HepG2 (cell line): Measurements from ENCODE around the gene IQSEC1. TPM values are rescaled to one million over a fixed set of nuclear protein-coding genes. Genes with fewer than 3 reads are reported as not detected.

Experiments used
- FOXK1 ChIP-seq: sonication (generic); formaldehyde crosslinking; IDR thresholded peaks from 2 replicates; pipeline ENCODE4 v1.4.0; 2020; ENCODE audit warnings: low read depth, missing genetic modification reagents, borderline replicate concordance
- FOXM1 ChIP-seq: sonication (generic); formaldehyde crosslinking; IDR thresholded peaks from 2 replicates; pipeline ENCODE4 v1.5.0; 2020; ENCODE audit warnings: missing genetic modification reagents
- HNF4G ChIP-seq, 2 experiments: sonication (generic) in 1 of 2; formaldehyde crosslinking in 1 of 2; IDR thresholded peaks; 2 replicates each; pipeline versions ENCODE4 v1.4.0 to v1.6.1; 2011 to 2020; ENCODE audit warnings: borderline replicate concordance in 2 of 2, low read depth in 2 of 2, mild to moderate bottlenecking in 2 of 2, low read length in 1 of 2, missing genetic modification reagents in 1 of 2, moderate library complexity in 1 of 2
- KDM1A ChIP-seq: IDR thresholded peaks from 2 replicates; pipeline ENCODE4 v1.6.1; 2016; ENCODE audit warnings: missing compliant biosample characterization
- KDM3A ChIP-seq: IDR thresholded peaks from 2 replicates; pipeline ENCODE4 v1.6.1; 2018; ENCODE audit warnings: low read depth, missing compliant biosample characterization
- SRSF1 ChIP-seq: fragments of 200-400 bp; formaldehyde crosslinking; optimal IDR thresholded peaks from 2 replicates; pipeline ENCODE3; 2017; ENCODE audit warnings: mild to moderate bottlenecking, low read depth, low read length, moderate library complexity
- TP53 ChIP-seq: sonication (generic); formaldehyde crosslinking; conservative IDR thresholded peaks from 2 replicates; pipeline ENCODE4 v1.4.0; 2020; ENCODE audit warnings: missing genetic modification reagents
- ZIK1 ChIP-seq: sonication (generic); formaldehyde crosslinking; IDR thresholded peaks from 2 replicates; pipeline ENCODE4 v1.5.0; 2020; ENCODE audit warnings: mild to moderate bottlenecking, low read depth, missing genetic modification reagents, borderline replicate concordance
- ZNF205 ChIP-seq: IDR thresholded peaks from 2 replicates; pipeline ENCODE4 v1.6.1; 2018; ENCODE audit warnings: missing biosample characterization, missing genetic modification reagents
- ZNF274 ChIP-seq: sonication (generic); formaldehyde crosslinking; IDR thresholded peaks from 2 replicates; pipeline ENCODE4 v1.5.1; 2020; ENCODE audit warnings: mild to moderate bottlenecking, missing genetic modification reagents
- ZNF768 ChIP-seq: sonication (generic); formaldehyde crosslinking; IDR thresholded peaks from 2 replicates; pipeline ENCODE4 v1.4.0; 2020; ENCODE audit warnings: missing genetic modification reagents
- ZNF841 ChIP-seq: sonication (generic); formaldehyde crosslinking; IDR thresholded peaks from 2 replicates; pipeline ENCODE4 v1.8.1; 2023; ENCODE audit warnings: missing genetic modification reagents, borderline replicate concordance
- polyA plus RNA-seq, 8 experiments: library from polyadenylated mRNA; depleted of rRNA in 3 of 8; stranded (reverse) in 7 of 8; unstranded in 1 of 8; fragments of >200 nt; fragmentation: Illumina TruSeq in 4 of 8; extraction: Trizol in 4 of 8; gene quantifications; 2 replicates each; pipeline versions ENCODE4 v1.2.1 to v1.2.3, GENCODE V29; 2011 to 2016; ENCODE audit warnings: low read depth in 4 of 8, missing spikeins in 1 of 8, mixed read lengths in 1 of 8; ENCODE audit not compliant: insufficient read depth in 1 of 8
- total RNA-seq, 5 experiments: library from RNA; depleted of rRNA; stranded (reverse); fragments of >200 nt; fragmentation: Illumina TruSeq; extraction: Trizol; gene quantifications; 2 replicates each; pipeline ENCODE4 v1.2.3, GENCODE V29; 2016; ENCODE audit warnings: low read depth in 1 of 5
- TF ChIP-seq, protein P1 (sequence below): sonication (generic); formaldehyde crosslinking; IDR thresholded peaks from 2 replicates; pipeline ENCODE4 v1.4.0; 2020; ENCODE audit warnings: missing genetic modification reagents, borderline replicate concordance
- TF ChIP-seq, protein P2 (sequence below): sonication (generic); formaldehyde crosslinking; IDR thresholded peaks from 2 replicates; pipeline ENCODE4 v1.4.0; 2020; ENCODE audit warnings: mild to moderate bottlenecking, missing genetic modification reagents
- TF ChIP-seq, protein P3 (sequence below): sonication (generic); formaldehyde crosslinking; IDR thresholded peaks from 2 replicates; pipeline ENCODE4 v1.4.0; 2020; ENCODE audit warnings: missing genetic modification reagents
- TF ChIP-seq, protein P4 (sequence below): IDR thresholded peaks from 2 replicates; pipeline ENCODE4 v1.6.1; 2012; ENCODE audit warnings: low read length, improper control_type of control experiment

Gene IQSEC1
- total and polyA plus RNA-seq, 2 of the 13 experiments (the other 11 are each of a cell fraction or from before 2014, with no cell fraction given): 17.4 to 20.2 TPM

DNA sequence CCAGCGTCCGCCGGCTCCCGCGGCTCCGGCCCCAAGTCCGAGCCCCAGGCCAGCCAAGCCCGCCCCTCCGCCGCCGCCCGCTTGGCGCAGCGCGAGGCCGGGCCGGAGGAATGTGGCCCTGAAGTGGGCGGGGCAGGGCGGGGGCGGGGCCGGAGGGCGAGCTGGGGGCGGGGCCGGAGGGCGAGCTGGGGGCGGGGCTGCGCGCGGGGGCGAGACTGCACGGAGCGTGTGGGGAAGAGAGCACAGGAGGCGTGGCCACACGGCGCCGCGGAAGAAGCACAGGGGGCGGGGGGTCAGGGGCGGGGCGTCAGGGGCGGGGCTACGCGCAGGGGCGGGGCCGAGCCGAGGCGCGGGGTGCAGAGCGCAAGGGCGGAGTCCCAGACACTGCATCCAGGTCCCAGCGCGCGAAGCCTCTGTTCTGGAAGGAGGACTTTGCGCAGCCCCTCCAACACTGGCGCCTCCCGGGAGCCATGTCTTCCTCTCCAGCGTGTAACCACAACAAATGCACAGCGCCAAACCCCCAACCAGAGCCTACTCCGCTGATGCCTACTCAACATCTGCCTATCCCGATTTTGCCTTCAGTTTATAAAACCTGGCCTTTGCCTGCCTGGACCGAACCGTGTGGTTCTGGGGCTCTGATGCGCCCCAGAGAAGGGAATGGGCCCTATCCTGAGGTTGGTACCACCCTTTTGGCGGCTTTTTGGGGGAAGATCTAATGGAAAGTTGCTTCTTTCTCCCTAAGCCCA, 105.5 kb downstream of the IQSEC1 start (continued):
- TF ChIP-seq, protein P1, sequence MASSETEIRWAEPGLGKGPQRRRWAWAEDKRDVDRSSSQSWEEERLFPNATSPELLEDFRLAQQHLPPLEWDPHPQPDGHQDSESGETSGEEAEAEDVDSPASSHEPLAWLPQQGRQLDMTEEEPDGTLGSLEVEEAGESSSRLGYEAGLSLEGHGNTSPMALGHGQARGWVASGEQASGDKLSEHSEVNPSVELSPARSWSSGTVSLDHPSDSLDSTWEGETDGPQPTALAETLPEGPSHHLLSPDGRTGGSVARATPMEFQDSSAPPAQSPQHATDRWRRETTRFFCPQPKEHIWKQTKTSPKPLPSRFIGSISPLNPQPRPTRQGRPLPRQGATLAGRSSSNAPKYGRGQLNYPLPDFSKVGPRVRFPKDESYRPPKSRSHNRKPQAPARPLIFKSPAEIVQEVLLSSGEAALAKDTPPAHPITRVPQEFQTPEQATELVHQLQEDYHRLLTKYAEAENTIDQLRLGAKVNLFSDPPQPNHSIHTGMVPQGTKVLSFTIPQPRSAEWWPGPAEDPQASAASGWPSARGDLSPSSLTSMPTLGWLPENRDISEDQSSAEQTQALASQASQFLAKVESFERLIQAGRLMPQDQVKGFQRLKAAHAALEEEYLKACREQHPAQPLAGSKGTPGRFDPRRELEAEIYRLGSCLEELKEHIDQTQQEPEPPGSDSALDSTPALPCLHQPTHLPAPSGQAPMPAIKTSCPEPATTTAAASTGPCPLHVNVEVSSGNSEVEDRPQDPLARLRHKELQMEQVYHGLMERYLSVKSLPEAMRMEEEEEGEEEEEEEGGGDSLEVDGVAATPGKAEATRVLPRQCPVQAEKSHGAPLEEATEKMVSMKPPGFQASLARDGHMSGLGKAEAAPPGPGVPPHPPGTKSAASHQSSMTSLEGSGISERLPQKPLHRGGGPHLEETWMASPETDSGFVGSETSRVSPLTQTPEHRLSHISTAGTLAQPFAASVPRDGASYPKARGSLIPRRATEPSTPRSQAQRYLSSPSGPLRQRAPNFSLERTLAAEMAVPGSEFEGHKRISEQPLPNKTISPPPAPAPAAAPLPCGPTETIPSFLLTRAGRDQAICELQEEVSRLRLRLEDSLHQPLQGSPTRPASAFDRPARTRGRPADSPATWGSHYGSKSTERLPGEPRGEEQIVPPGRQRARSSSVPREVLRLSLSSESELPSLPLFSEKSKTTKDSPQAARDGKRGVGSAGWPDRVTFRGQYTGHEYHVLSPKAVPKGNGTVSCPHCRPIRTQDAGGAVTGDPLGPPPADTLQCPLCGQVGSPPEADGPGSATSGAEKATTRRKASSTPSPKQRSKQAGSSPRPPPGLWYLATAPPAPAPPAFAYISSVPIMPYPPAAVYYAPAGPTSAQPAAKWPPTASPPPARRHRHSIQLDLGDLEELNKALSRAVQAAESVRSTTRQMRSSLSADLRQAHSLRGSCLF: no peak
- TF ChIP-seq SRSF1 (no peak), KDM3A (CRISPR knock-in tag) (no peak), ZNF205 (no peak), ZNF841 (CRISPR knock-in tag) (no peak), ZNF768 (CRISPR knock-in tag) (peak; percentile 79), FOXK1 (CRISPR knock-in tag) (no peak; the same call in 1 of the 2 replicates), KDM1A (no peak), ZIK1 (CRISPR knock-in tag) (no peak), ZNF274 (CRISPR knock-in tag) (no peak), FOXM1 (no peak), HNF4G (IDR thresholded peaks at IDR 0.05; ENCODE audit: borderline replicate concordance, low read depth, low read length) (peak; percentile 58; the same call in 1 of the 2 replicates), HNF4G (CRISPR knock-in tag; IDR thresholded peaks at IDR 0.05; ENCODE audit: borderline replicate concordance, low read depth) (peak; percentile 64; the same call in 1 of the 2 replicates), TP53 (no peak)
- TF ChIP-seq, protein P2, sequence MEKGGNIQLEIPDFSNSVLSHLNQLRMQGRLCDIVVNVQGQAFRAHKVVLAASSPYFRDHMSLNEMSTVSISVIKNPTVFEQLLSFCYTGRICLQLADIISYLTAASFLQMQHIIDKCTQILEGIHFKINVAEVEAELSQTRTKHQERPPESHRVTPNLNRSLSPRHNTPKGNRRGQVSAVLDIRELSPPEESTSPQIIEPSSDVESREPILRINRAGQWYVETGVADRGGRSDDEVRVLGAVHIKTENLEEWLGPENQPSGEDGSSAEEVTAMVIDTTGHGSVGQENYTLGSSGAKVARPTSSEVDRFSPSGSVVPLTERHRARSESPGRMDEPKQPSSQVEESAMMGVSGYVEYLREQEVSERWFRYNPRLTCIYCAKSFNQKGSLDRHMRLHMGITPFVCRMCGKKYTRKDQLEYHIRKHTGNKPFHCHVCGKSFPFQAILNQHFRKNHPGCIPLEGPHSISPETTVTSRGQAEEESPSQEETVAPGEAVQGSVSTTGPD (CRISPR knock-in tag): peak; percentile 76; the same call in 1 of the 2 replicates
- TF ChIP-seq, protein P3, sequence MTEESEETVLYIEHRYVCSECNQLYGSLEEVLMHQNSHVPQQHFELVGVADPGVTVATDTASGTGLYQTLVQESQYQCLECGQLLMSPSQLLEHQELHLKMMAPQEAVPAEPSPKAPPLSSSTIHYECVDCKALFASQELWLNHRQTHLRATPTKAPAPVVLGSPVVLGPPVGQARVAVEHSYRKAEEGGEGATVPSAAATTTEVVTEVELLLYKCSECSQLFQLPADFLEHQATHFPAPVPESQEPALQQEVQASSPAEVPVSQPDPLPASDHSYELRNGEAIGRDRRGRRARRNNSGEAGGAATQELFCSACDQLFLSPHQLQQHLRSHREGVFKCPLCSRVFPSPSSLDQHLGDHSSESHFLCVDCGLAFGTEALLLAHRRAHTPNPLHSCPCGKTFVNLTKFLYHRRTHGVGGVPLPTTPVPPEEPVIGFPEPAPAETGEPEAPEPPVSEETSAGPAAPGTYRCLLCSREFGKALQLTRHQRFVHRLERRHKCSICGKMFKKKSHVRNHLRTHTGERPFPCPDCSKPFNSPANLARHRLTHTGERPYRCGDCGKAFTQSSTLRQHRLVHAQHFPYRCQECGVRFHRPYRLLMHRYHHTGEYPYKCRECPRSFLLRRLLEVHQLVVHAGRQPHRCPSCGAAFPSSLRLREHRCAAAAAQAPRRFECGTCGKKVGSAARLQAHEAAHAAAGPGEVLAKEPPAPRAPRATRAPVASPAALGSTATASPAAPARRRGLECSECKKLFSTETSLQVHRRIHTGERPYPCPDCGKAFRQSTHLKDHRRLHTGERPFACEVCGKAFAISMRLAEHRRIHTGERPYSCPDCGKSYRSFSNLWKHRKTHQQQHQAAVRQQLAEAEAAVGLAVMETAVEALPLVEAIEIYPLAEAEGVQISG (CRISPR knock-in tag): no peak
- TF ChIP-seq, protein P4, sequence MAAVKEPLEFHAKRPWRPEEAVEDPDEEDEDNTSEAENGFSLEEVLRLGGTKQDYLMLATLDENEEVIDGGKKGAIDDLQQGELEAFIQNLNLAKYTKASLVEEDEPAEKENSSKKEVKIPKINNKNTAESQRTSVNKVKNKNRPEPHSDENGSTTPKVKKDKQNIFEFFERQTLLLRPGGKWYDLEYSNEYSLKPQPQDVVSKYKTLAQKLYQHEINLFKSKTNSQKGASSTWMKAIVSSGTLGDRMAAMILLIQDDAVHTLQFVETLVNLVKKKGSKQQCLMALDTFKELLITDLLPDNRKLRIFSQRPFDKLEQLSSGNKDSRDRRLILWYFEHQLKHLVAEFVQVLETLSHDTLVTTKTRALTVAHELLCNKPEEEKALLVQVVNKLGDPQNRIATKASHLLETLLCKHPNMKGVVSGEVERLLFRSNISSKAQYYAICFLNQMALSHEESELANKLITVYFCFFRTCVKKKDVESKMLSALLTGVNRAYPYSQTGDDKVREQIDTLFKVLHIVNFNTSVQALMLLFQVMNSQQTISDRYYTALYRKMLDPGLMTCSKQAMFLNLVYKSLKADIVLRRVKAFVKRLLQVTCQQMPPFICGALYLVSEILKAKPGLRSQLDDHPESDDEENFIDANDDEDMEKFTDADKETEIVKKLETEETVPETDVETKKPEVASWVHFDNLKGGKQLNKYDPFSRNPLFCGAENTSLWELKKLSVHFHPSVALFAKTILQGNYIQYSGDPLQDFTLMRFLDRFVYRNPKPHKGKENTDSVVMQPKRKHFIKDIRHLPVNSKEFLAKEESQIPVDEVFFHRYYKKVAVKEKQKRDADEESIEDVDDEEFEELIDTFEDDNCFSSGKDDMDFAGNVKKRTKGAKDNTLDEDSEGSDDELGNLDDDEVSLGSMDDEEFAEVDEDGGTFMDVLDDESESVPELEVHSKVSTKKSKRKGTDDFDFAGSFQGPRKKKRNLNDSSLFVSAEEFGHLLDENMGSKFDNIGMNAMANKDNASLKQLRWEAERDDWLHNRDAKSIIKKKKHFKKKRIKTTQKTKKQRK: no peak
